Neural cell (in vitro differentiated cells): ENCODE measurements around the gene CALCR.

Experiments used
- CTCF ChIP-seq: fragments of 450-650 bp; IDR thresholded peaks from 2 replicates; pipeline ENCODE4 v1.5.1; 2014; ENCODE audit warnings: antibody characterized with exemption, mild to moderate bottlenecking, moderate library complexity; ENCODE audit not compliant: poor library complexity, severe bottlenecking
- EP300 ChIP-seq: fragments of 450-650 bp; conservative IDR thresholded peaks from 2 replicates; pipeline ENCODE4 v1.6.1; 2014; ENCODE audit warnings: antibody characterized with exemption, mild to moderate bottlenecking, moderate library complexity; ENCODE audit not compliant: poor library complexity, severe bottlenecking
- EZH2 ChIP-seq: fragments of 200-600, 300-800 bp; shearing (Covaris generic), sonication (generic); IDR thresholded peaks from 2 replicates; pipeline ENCODE4 v1.6.1; 2014; ENCODE audit warnings: antibody characterized with exemption, low read length, borderline replicate concordance, mild to moderate bottlenecking; ENCODE audit not compliant: insufficient read depth, poor library complexity, severe bottlenecking
- MXI1 ChIP-seq: fragments of 450-650 bp; conservative IDR thresholded peaks from 2 replicates; pipeline ENCODE4 v1.6.1; 2014; ENCODE audit warnings: antibody characterized with exemption, mild to moderate bottlenecking; ENCODE audit not compliant: poor library complexity, severe bottlenecking
- POLR2AphosphoS5 ChIP-seq: IDR thresholded peaks from 2 replicates; pipeline ENCODE4 v1.6.1; 2012
- RAD21 ChIP-seq: fragments of 450-650 bp; conservative IDR thresholded peaks from 2 replicates; pipeline ENCODE4 v1.6.1; 2014; ENCODE audit warnings: antibody characterized with exemption, mild to moderate bottlenecking, moderate library complexity
- REST ChIP-seq: IDR thresholded peaks from 2 replicates; pipeline ENCODE4 v1.6.1; 2012; ENCODE audit warnings: borderline replicate concordance
- SMC3 ChIP-seq: fragments of 450-650 bp; conservative IDR thresholded peaks from 2 replicates; pipeline ENCODE4 v1.6.1; 2014; ENCODE audit warnings: antibody characterized with exemption, mild to moderate bottlenecking, moderate library complexity; ENCODE audit not compliant: poor library complexity
- TAF1 ChIP-seq: IDR thresholded peaks from 2 replicates; pipeline ENCODE4 v1.6.1; 2012; ENCODE audit warnings: low read depth

GRCh38 chr7:93427107-93427506 is 147.4 kb downstream of the CALCR start:
- no peak for TF ChIP-seq CTCF
- TF ChIP-seq TAF1, result no peak
- TF ChIP-seq EP300, result no peak
- TF ChIP-seq RAD21, result no peak
- TF ChIP-seq SMC3, result no peak
- no peak for TF ChIP-seq REST
- TF ChIP-seq POLR2AphosphoS5, result no peak
- no peak for TF ChIP-seq EZH2
- TF ChIP-seq MXI1, result no peak
